IMR-90 (cell line): ENCODE results near the gene CIAO2A. TPM values are rescaled to one million over a fixed set of nuclear protein-coding genes. Genes with fewer than 3 reads are reported as not detected.

Experiments used
- ATAC-seq: fragments of 200-7000 bp; cut with Tn5 transposase; 2 replicates; pipeline ENCODE4 v1.9.1; 2020; ENCODE audit warnings: low read depth, mild to moderate bottlenecking, moderate library complexity
- BruUV-seq: library from RNA; stranded (reverse); fragments of 400-500 nt; replicated peaks from 2 replicates; lab custom pipeline; 2021; lab: Mats Ljungman, UMichigan
- CTCF ChIA-PET: fragments of 300-600 bp; formaldehyde crosslinking; extraction: SDS; loops from one replicate; lab custom pipeline; 2021; ENCODE audit warnings: antibody characterized with exemption; lab: Yijun Ruan, JAX
- POLR2A ChIA-PET: fragments of 300-600 bp; sonication (Branson Sonifier 250); formaldehyde crosslinking; loops from one replicate; lab custom pipeline; 2022; ENCODE audit warnings: antibody characterized with exemption; ENCODE audit not compliant: unreplicated experiment; lab: Charles Lee
- DNase-seq: peaks from one replicate; pipeline ENCODE4 v3.0.0; 2013
- H2AFZ ChIP-seq: replicated peaks from 2 replicates; pipeline ENCODE3; 2013; ENCODE audit warnings: low read length, mild to moderate bottlenecking; ENCODE audit not compliant: poor library complexity
- H2AK5ac ChIP-seq: 2 replicates; pipeline ENCODE4 v1.6.1; 2013; ENCODE audit warnings: low read depth, low read length, inconsistent platforms
- H2AK9ac ChIP-seq: replicated peaks from 2 replicates; pipeline ENCODE3; 2013; ENCODE audit warnings: mild to moderate bottlenecking, low read depth, low read length, moderate library complexity; ENCODE audit not compliant: poor library complexity
- H2BK120ac ChIP-seq: 2 replicates; pipeline ENCODE4 v1.6.1; 2013; ENCODE audit warnings: low read depth, low read length, inconsistent platforms
- H2BK15ac ChIP-seq: 3 replicates; pipeline ENCODE4 v1.6.1; 2013; ENCODE audit warnings: low read depth, low read length, inconsistent platforms
- H2BK20ac ChIP-seq: 2 replicates; pipeline ENCODE4 v1.6.1; 2013; ENCODE audit warnings: low read depth, mild to moderate bottlenecking, inconsistent platforms, low read length, moderate library complexity
- H2BK5ac ChIP-seq: 2 replicates; pipeline ENCODE4 v1.6.1; 2013; ENCODE audit warnings: mild to moderate bottlenecking, low read depth, low read length, inconsistent platforms; ENCODE audit not compliant: poor library complexity, severe bottlenecking
- H3K14ac ChIP-seq: replicated peaks from 2 replicates; pipeline ENCODE4 v1.6.1; 2013; ENCODE audit warnings: low read depth, low read length, inconsistent platforms
- H3K18ac ChIP-seq: 2 replicates; pipeline ENCODE4 v1.6.1; 2013; ENCODE audit warnings: low read depth, low read length, control low read depth
- H3K23ac ChIP-seq: 2 replicates; pipeline ENCODE4 v1.6.1; 2013; ENCODE audit warnings: low read depth, low read length, inconsistent platforms
- H3K27ac ChIP-seq: 2 replicates; pipeline ENCODE4 v1.5.1; 2013; ENCODE audit warnings: mild to moderate bottlenecking, control low read depth, low read length; ENCODE audit not compliant: insufficient read depth
- H3K27me3 ChIP-seq: 2 replicates; pipeline ENCODE4 v1.6.1; 2013; ENCODE audit warnings: low read length; ENCODE audit not compliant: control insufficient read depth, insufficient read depth
- H3K36me3 ChIP-seq: 2 replicates; pipeline ENCODE4 v1.6.1; 2013; ENCODE audit warnings: low read length, mixed read lengths; ENCODE audit not compliant: control insufficient read depth, insufficient read depth
- H3K4ac ChIP-seq: 2 replicates; pipeline ENCODE4 v1.6.1; 2013; ENCODE audit warnings: low read depth, low read length, inconsistent platforms
- H3K4me1 ChIP-seq: 2 replicates; pipeline ENCODE4 v1.6.1; 2013; ENCODE audit warnings: low read length, mixed read lengths; ENCODE audit not compliant: control insufficient read depth, insufficient read depth
- H3K4me2 ChIP-seq: 2 replicates; pipeline ENCODE4 v1.6.1; 2013; ENCODE audit warnings: low read depth, mild to moderate bottlenecking, control low read depth, low read length, moderate library complexity
- H3K4me3 ChIP-seq: 2 replicates; pipeline ENCODE4 v1.5.1; 2013; ENCODE audit warnings: low read depth, mild to moderate bottlenecking, control low read depth, low read length, moderate library complexity; ENCODE audit not compliant: insufficient read depth
- H3K56ac ChIP-seq: 2 replicates; pipeline ENCODE4 v1.6.1; 2013; ENCODE audit warnings: low read length, inconsistent platforms; ENCODE audit not compliant: insufficient read depth; ENCODE audit errors: extremely low read depth
- H3K79me1 ChIP-seq, 2 experiments: 2 replicates each; pipeline ENCODE4 v1.6.1; 2013; ENCODE audit warnings: low read length in 2 of 2, inconsistent platforms in 1 of 2, low read depth in 1 of 2
- H3K9ac ChIP-seq: 2 replicates; pipeline ENCODE4 v1.6.1; 2013; ENCODE audit warnings: low read depth, low read length, control low read depth
- H3K9me1 ChIP-seq: 2 replicates; pipeline ENCODE4 v1.6.1; 2013; ENCODE audit warnings: low read length, inconsistent platforms; ENCODE audit not compliant: insufficient read depth
- H3K9me3 ChIP-seq: 2 replicates; pipeline ENCODE4 v1.6.1; 2013; ENCODE audit warnings: low read length; ENCODE audit not compliant: control insufficient read depth, insufficient read depth
- H4K20me1 ChIP-seq: 2 replicates; pipeline ENCODE4 v1.6.1; 2013; ENCODE audit warnings: low read length, inconsistent platforms; ENCODE audit not compliant: insufficient read depth
- H4K5ac ChIP-seq: 2 replicates; pipeline ENCODE4 v1.6.1; 2013; ENCODE audit warnings: mild to moderate bottlenecking, low read depth, low read length, control low read depth
- H4K8ac ChIP-seq, 2 experiments: 2 replicates each; pipeline ENCODE4 v1.6.1; 2013; ENCODE audit warnings: low read depth in 2 of 2, low read length in 2 of 2, control low read depth in 1 of 2, inconsistent platforms in 1 of 2
- H4K91ac ChIP-seq: 2 replicates; pipeline ENCODE4 v1.6.1; 2013; ENCODE audit warnings: low read depth, low read length, inconsistent platforms; ENCODE audit not compliant: insufficient read depth
- BHLHE40 ChIP-seq: fragments of 150-350 bp; IDR thresholded peaks from 2 replicates; pipeline ENCODE4 v1.6.1; 2016; ENCODE audit warnings: mild to moderate bottlenecking, low read depth, low read length
- CHD1 ChIP-seq: IDR thresholded peaks from 2 replicates; pipeline ENCODE4 v1.6.1; 2012; ENCODE audit warnings: low read depth, low read length, improper control_type of control experiment
- CTCF ChIP-seq: conservative IDR thresholded peaks from 2 replicates; pipeline ENCODE4 v1.5.1; 2012; ENCODE audit warnings: mild to moderate bottlenecking, low read depth, low read length, improper control_type of control experiment
- ELK1 ChIP-seq: fragments of 150-350 bp; IDR thresholded peaks from 2 replicates; pipeline ENCODE4 v1.6.1; 2016; ENCODE audit warnings: low read depth, mild to moderate bottlenecking, low read length, moderate library complexity, borderline replicate concordance
- FOS ChIP-seq: fragments of 150-350 bp; IDR thresholded peaks from 2 replicates; pipeline ENCODE4 v1.6.1; 2016; ENCODE audit warnings: low read depth, low read length
- MAFK ChIP-seq: IDR thresholded peaks from 2 replicates; pipeline ENCODE4 v1.6.1; 2012; ENCODE audit warnings: low read depth, low read length, improper control_type of control experiment
- MAZ ChIP-seq: IDR thresholded peaks from 2 replicates; pipeline ENCODE4 v1.6.1; 2012; ENCODE audit warnings: low read depth, mild to moderate bottlenecking, low read length, improper control_type of control experiment, moderate library complexity, borderline replicate concordance
- MXI1 ChIP-seq: IDR thresholded peaks from 2 replicates; pipeline ENCODE4 v1.6.1; 2012; ENCODE audit warnings: low read depth, mild to moderate bottlenecking, low read length, moderate library complexity, borderline replicate concordance
- POLR2A ChIP-seq: IDR thresholded peaks from 2 replicates; pipeline ENCODE4 v1.6.1; 2012; ENCODE audit warnings: mild to moderate bottlenecking, low read depth, low read length
- RAD21 ChIP-seq: IDR thresholded peaks from 2 replicates; pipeline ENCODE4 v1.6.1; 2012; ENCODE audit warnings: low read length, improper control_type of control experiment
- RCOR1 ChIP-seq: IDR thresholded peaks from 2 replicates; pipeline ENCODE4 v1.6.1; 2012; ENCODE audit warnings: mild to moderate bottlenecking, low read length, improper control_type of control experiment; ENCODE audit not compliant: insufficient replicate concordance
- RFX5 ChIP-seq: IDR thresholded peaks from 2 replicates; pipeline ENCODE4 v1.8.0; 2012; ENCODE audit warnings: low read depth, mild to moderate bottlenecking, low read length, moderate library complexity
- SMC3 ChIP-seq: fragments of 150-350 bp; IDR thresholded peaks from 2 replicates; pipeline ENCODE4 v1.6.1; 2016; ENCODE audit warnings: low read depth, mild to moderate bottlenecking, antibody characterized with exemption, low read length, moderate library complexity
- USF2 ChIP-seq: fragments of 150-350 bp; IDR thresholded peaks from 2 replicates; pipeline ENCODE4 v1.6.1; 2017; ENCODE audit warnings: mild to moderate bottlenecking, antibody characterized with exemption, low read length, low read depth
- WGBS, 2 experiments: methylation state at CpG; one replicate each; pipeline versions ENCODE4 v1.1.5 to v1.1.7; 2013; ENCODE audit warnings: missing lambda C conversion rate in 2 of 2; ENCODE audit not compliant: insufficient read length in 1 of 2; ENCODE audit errors: extremely low coverage in 2 of 2; 5-methylcytosine and 5-hydroxymethylcytosine counted together
- dilution Hi-C: fragments of 300-500 bp; cut with HindIII; formaldehyde crosslinking; loops from one replicate; pipeline ENCODE4 v1.14.3; 2018; ENCODE audit warnings: low sequenced_read_pairs; ENCODE audit not compliant: unreplicated experiment
- in situ Hi-C: fragments of 300-500 bp; cut with MboI; formaldehyde crosslinking; loops from 3 replicates; pipeline ENCODE4 v1.14.3; 2019; ENCODE audit warnings: low sequenced_read_pairs, inconsistent platforms, mixed read lengths
- intact Hi-C: fragments of 100-400 bp; cut with micrococcal nuclease; formaldehyde crosslinking; loops from 2 replicates; pipeline ENCODE4 v1.10.0; 2022
- polyA plus RNA-seq, 3 experiments: library from polyadenylated mRNA; depleted of rRNA; stranded (reverse); fragments of >200 nt; gene quantifications; 2 replicates each; pipeline ENCODE4 v1.2.3, GENCODE V29; 2012; ENCODE audit warnings: low replicate concordance in 1 of 3
- total RNA-seq: library from RNA; depleted of rRNA; stranded (reverse); fragments of >200 nt; gene quantifications from 2 replicates; pipeline ENCODE4 v1.2.3, GENCODE V29; 2012

Gene CIAO2A
- total and polyA plus RNA-seq, 2 of the 4 experiments (the other 2 are of a cell fraction), result 36.7 to 38.3 TPM

- intact Hi-C loops, result no loop called here
- no peak overlapping the region for H3K4ac ChIP-seq
- no peaks in the 10 kb centered on the region for H3K9me1 ChIP-seq
- no peak overlapping the region for H2AK9ac ChIP-seq
- no peaks in the 10 kb centered on the region for H3K36me3 ChIP-seq
- no peaks in the 10 kb centered on the region for H3K9me3 ChIP-seq
- no peak overlapping the region for H3K23ac ChIP-seq
- H4K20me1 ChIP-seq, result no peaks in the 10 kb centered on the region
- ATAC-seq (no peak), DNase-seq (no peak)
- H2BK20ac ChIP-seq, result no peak overlapping the region
- H4K5ac ChIP-seq, result no peak overlapping the region
- TF ChIP-seq MAZ (no peak), POLR2A (no peak), SMC3 (no peak), ELK1 (no peak), MXI1 (no peak), RCOR1 (no peak), USF2 (no peak), BHLHE40 (no peak), MAFK (no peak), FOS (no peak), CHD1 (no peak), RFX5 (no peak), CTCF (no peak), RAD21 (no peak)
- H2BK120ac ChIP-seq, result no peak overlapping the region
- no peak overlapping the region for H3K27ac ChIP-seq
- CTCF ChIA-PET, result no interaction called here
- no peak overlapping the region for H2AK5ac ChIP-seq
- in situ Hi-C loops, result loop anchor here (25.0 kb wide), 1 partner anchor 168 kb away; no protein-coding TSS in a partner anchor
- no peak overlapping the region for H3K4me3 ChIP-seq
- no peak overlapping the region for H3K18ac ChIP-seq
- no TSS peak for BruUV-seq
- no peak overlapping the region for H4K91ac ChIP-seq
- WGBS, 2 experiments, result no CpG with 5 or more reads among the region's 4 CpGs
- dilution Hi-C loops, result no loop called here
- no peak overlapping the region for H3K14ac ChIP-seq
- no peak overlapping the region for H2AFZ ChIP-seq
- POLR2A ChIA-PET, result interaction anchor here (0.5 kb wide), 1 partner anchor 170 kb away, joined by 7 read pairs; no protein-coding TSS in a partner anchor
- peaks cover 2% of the 10 kb centered on the region; the same call in 1 of the 2 replicates for H3K4me1 ChIP-seq
- H3K56ac ChIP-seq, result no peak overlapping the region
- H3K27me3 ChIP-seq, result peaks cover 17% of the 10 kb centered on the region
- no peak overlapping the region for H2BK5ac ChIP-seq
- no peak overlapping the region for H3K4me2 ChIP-seq
- no peak overlapping the region for H2BK15ac ChIP-seq
- no peak overlapping the region for H4K8ac ChIP-seq
- H3K79me1 ChIP-seq, result no peaks in the 10 kb centered on the region
- no peak overlapping the region for H3K9ac ChIP-seq
Observed at GRCh38 chr15:64030123-64030522, 63.5 kb downstream of the CIAO2A start.
